DND-41 (cell line): ENCODE data around the gene CCL17.

ENCODE experiments used
- CTCF ChIP-seq: IDR thresholded peaks from 2 replicates; pipeline ENCODE4 v1.5.1; 2012; ENCODE audit warnings: borderline replicate concordance, low read length, moderate library complexity, mild to moderate bottlenecking; ENCODE audit not compliant: poor library complexity, severe bottlenecking; ENCODE audit errors: extremely low read depth
- EZH2 ChIP-seq: IDR thresholded peaks from 3 replicates; pipeline ENCODE4 v1.6.1; 2012; ENCODE audit warnings: borderline replicate concordance, low read depth, mild to moderate bottlenecking, moderate library complexity, low read length, inconsistent platforms; ENCODE audit not compliant: severe bottlenecking

- TF ChIP-seq EZH2 (no peak), CTCF (no peak)
Observed at GRCh38 chr16:57444711-57445110, 40.1 kb downstream of the CCL17 start.
